Neutrophil (primary cell): ENCODE data around the gene MPP7.

ENCODE experiments used
- H3K27ac ChIP-seq: fragments of 200-600 bp; sonication (generic); 2 replicates; pipeline ENCODE4 v1.5.1; 2016; ENCODE audit warnings: mild to moderate bottlenecking, moderate library complexity
- H3K27me3 ChIP-seq: fragments of 200-600 bp; sonication (generic); 2 replicates; pipeline ENCODE4 v1.6.0; 2016; ENCODE audit warnings: mild to moderate bottlenecking
- H3K36me3 ChIP-seq: fragments of 200-600 bp; sonication (generic); 2 replicates; pipeline ENCODE4 v1.5.1; 2017
- H3K4me1 ChIP-seq, 2 experiments: fragments of 200-600 bp in 1 of 2; sonication (generic) in 1 of 2; 1 replicate in 1 of 2; 2 replicates in 1 of 2; pipeline versions ENCODE4 v1.5.1 to v1.6.1; 2013 to 2016; ENCODE audit warnings: low read depth in 1 of 2, low read length in 1 of 2, mild to moderate bottlenecking in 1 of 2, moderate library complexity in 1 of 2; ENCODE audit not compliant: control insufficient read depth in 1 of 2, insufficient read depth in 1 of 2
- H3K4me3 ChIP-seq, 2 experiments: fragments of 200-600 bp in 1 of 2; sonication (generic) in 1 of 2; 1 replicate in 1 of 2; 2 replicates in 1 of 2; pipeline ENCODE4 v1.5.1; 2013 to 2016; ENCODE audit warnings: low read depth in 1 of 2, low read length in 1 of 2, mild to moderate bottlenecking in 1 of 2, moderate library complexity in 1 of 2
- H3K9me3 ChIP-seq: fragments of 200-600 bp; sonication (generic); 2 replicates; pipeline ENCODE4 v1.5.1; 2016
- TF ChIP-seq, protein P1 (sequence below): fragments of 200-600 bp; sonication (generic); IDR thresholded peaks from 2 replicates; pipeline ENCODE4 v1.5.1; 2016; ENCODE audit warnings: antibody characterized with exemption

MPP7 gene

DNA sequence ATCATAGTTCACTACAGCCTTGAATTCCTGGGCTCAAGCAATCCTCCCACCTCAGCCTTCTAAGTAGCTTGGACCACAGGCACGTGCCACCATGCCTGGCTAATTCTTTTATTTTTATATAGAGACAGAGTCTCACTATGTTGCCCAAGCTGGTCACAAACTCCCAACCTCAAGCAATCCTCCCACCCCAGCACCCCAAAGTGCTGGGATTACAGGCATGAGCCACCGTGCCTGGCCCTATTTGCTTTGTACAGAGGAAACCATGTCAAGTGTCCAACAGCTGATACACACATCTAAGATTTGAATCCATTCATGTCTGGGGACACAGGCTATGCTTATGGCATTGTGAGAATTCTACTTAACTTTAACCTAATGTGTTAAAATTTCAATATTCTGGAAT lies 29.9 kb upstream of the MPP7 start:
- TF ChIP-seq, protein P1, sequence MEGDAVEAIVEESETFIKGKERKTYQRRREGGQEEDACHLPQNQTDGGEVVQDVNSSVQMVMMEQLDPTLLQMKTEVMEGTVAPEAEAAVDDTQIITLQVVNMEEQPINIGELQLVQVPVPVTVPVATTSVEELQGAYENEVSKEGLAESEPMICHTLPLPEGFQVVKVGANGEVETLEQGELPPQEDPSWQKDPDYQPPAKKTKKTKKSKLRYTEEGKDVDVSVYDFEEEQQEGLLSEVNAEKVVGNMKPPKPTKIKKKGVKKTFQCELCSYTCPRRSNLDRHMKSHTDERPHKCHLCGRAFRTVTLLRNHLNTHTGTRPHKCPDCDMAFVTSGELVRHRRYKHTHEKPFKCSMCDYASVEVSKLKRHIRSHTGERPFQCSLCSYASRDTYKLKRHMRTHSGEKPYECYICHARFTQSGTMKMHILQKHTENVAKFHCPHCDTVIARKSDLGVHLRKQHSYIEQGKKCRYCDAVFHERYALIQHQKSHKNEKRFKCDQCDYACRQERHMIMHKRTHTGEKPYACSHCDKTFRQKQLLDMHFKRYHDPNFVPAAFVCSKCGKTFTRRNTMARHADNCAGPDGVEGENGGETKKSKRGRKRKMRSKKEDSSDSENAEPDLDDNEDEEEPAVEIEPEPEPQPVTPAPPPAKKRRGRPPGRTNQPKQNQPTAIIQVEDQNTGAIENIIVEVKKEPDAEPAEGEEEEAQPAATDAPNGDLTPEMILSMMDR = no peak
- Histone ChIP-seq H3K9me3 (no peaks in the 10 kb centered on the region), H3K4me1 (peaks cover 70 to 71% of the 10 kb centered on the region in 2 experiments), H3K36me3 (no peaks in the 10 kb centered on the region), H3K27me3 (no peaks in the 10 kb centered on the region), H3K4me3 (peak overlapping the region; percentile 47), H3K27ac (peak overlapping the region; percentile 94)

DNA sequence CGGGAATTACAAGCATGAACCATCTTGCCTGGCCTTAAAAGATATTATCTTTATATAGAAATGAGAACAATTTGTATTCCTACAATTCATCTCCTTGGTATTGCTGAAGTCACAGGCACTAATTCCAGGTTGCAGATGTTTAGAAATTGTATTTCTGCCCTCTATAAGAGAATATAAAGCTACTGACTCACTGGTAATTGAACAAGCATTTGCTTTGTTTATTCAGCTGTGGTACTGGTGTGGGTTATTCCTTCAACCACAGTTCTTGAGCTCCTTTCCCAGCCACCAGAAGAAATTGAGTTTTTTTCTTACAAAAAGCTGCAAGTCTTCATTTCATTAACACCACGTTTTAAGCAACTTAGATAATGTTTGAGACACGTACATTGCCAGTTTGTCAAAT lies 29.0 kb upstream of the MPP7 start:
- TF ChIP-seq, protein P1 = no peak
- Histone ChIP-seq H3K4me1 (peaks cover 64 to 68% of the 10 kb centered on the region in 2 experiments), H3K27ac (peak overlapping the region; percentile 94)

DNA sequence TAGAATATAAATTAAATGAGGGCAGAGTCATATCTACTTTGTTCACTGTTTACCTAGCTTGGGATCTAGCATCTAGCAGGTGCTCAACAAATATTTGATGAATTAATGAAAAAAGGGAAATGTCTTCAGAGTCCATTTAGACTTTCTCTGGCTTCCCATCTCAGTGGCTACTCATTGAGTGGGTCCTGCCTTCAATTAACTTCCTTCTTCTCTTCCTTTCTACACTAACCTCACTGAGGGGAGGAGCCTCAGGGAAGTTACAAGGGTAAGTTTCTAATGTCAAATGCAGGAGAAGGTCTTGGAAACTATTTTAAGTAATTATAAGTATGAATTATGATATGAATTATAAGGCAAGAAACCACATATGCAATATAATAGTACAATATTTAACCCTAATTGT lies 28.2 kb upstream of the MPP7 start:
- Histone ChIP-seq H3K27ac (peak overlapping the region; percentile 94), H3K4me3 (peak overlapping the region; percentile 1 to 17), H3K9me3 (no peaks in the 10 kb centered on the region), H3K4me1 (peaks cover 60 to 66% of the 10 kb centered on the region in 2 experiments), H3K36me3 (no peaks in the 10 kb centered on the region), H3K27me3 (no peaks in the 10 kb centered on the region)
- TF ChIP-seq, protein P1 = no peak

More for the DNA sequence above, 29.0 kb upstream of the MPP7 start:
- Histone ChIP-seq H3K36me3 (no peaks in the 10 kb centered on the region), H3K4me3 (no peak overlapping the region), H3K27me3 (no peaks in the 10 kb centered on the region), H3K9me3 (no peaks in the 10 kb centered on the region)

DNA sequence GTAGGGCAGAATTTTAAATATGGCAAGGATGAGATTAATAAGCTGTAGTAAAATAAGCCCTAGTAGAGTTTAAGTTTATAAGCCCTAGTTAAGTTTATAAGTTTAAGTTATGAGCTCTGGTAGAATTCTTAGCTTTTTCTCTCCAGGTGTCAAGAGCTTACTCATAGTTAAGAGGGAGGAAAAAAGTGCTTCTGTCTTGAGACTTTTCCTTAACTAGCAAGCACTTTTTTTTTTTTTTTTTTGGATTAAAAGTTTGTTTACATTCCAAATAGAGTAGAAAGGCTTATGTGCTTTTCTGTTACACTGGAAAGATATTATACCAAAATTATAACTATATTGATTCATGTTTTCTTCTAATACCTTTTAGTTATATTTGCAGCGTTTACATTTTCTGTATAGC lies 25.5 kb upstream of the MPP7 start:
- Histone ChIP-seq H3K4me1 (peaks cover 40 to 46% of the 10 kb centered on the region in 2 experiments), H3K9me3 (no peaks in the 10 kb centered on the region), H3K4me3 (no peak overlapping the region), H3K27ac (no peak overlapping the region), H3K27me3 (no peaks in the 10 kb centered on the region), H3K36me3 (no peaks in the 10 kb centered on the region)
- TF ChIP-seq, protein P1 = no peak

DNA sequence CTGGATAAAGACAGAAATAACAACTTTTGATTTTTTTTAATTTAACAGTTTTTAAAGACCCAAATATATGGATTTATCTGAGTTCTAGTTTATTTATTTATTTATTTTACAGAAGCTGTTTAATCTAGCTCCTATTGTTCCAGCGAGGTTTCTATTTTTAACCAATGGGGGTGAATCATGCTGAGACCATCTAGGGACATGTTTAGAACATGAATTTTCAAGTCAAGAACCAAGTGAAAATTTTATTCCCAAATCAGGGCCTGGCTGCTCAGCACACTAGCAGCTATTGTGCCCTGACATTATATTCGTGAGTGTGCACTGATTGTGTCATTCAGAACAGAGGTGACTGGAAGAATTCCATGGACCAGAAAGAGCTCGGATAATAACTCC lies 24.6 kb upstream of the MPP7 start:
- TF ChIP-seq, protein P1 = no peak
- H3K4me3 ChIP-seq = no peak overlapping the region
- no peaks in the 10 kb centered on the region for H3K36me3 ChIP-seq
- no peak overlapping the region for H3K27ac ChIP-seq
- H3K4me1 ChIP-seq = peaks cover 31 to 38% of the 10 kb centered on the region in 2 experiments
- no peaks in the 10 kb centered on the region for H3K27me3 ChIP-seq
- H3K9me3 ChIP-seq = no peaks in the 10 kb centered on the region
